ENCODE data around the gene LTBP2.
A peak's percentile ranks its signal among the peaks of the same experiment; 100 is the strongest.

Gene LTBP2

GRCh38 chr14:74616507-74616906, 4.5 kb upstream of the LTBP2 start:
- no peak for TF ChIP-seq CTCF (conservative IDR thresholded peaks at IDR 0.05; ENCODE audit: low read depth)
- ChIA-PET CTCF (interaction anchor here (0.5 to 1.1 kb wide), 4 partner anchors 12 to 206 kb away, joined by 3 to 5 read pairs (median 3); no protein-coding TSS in a partner anchor), POLR2A (ENCODE audit: low non-redundant PET) (no interaction called here)
- peak; percentile 85 for DNase-seq (ENCODE audit: low spot score)
- peak overlapping the region; percentile 86 for H3K27ac ChIP-seq

GRCh38 chr14:74615735-74616134, 3.7 kb upstream of the LTBP2 start:
- no peak for DNase-seq (ENCODE audit: low spot score)
- ChIA-PET CTCF (interaction anchor here (0.9 to 1.1 kb wide), 3 partner anchors 46 to 188 kb away, joined by 3 to 4 read pairs (median 3); no protein-coding TSS in a partner anchor), POLR2A (ENCODE audit: low non-redundant PET) (no interaction called here)
- no peak for TF ChIP-seq CTCF (conservative IDR thresholded peaks at IDR 0.05; ENCODE audit: low read depth)
- H3K27ac ChIP-seq, result peak overlapping the region; percentile 86

- no peak for TF ChIP-seq CTCF (conservative IDR thresholded peaks at IDR 0.05; ENCODE audit: low read depth)
- peak overlapping the region; percentile 86; the same call in 1 of the 2 replicates for H3K27ac ChIP-seq
- ChIA-PET POLR2A (ENCODE audit: low non-redundant PET) (interaction anchor here (1.0 kb wide), 1 partner anchor 39 kb away, joined by 3 read pairs; no protein-coding TSS in a partner anchor), CTCF (interaction anchor here (0.6 to 1.1 kb wide), 3 partner anchors 27 to 124 kb away, joined by 3 read pairs; no protein-coding TSS in a partner anchor)
- no peak for DNase-seq (ENCODE audit: low spot score)
Measured at GRCh38 chr14:74614508-74615495, 2.8 kb upstream of the LTBP2 start.

GRCh38 chr14:74613211-74613914, 1.3 kb upstream of the LTBP2 start:
- ChIA-PET POLR2A (ENCODE audit: low non-redundant PET) (interaction anchor here (0.6 kb wide), 1 partner anchor 68 kb away, joined by 3 read pairs; no protein-coding TSS in a partner anchor), CTCF (interaction anchor here (0.5 to 2.7 kb wide), 19 partner anchors 8 to 476 kb away, joined by 3 to 15 read pairs (median 4); partner anchors contain the start of genes AREL1 and YLPM1)

GRCh38 chr14:74612350-74613021, 449 bp upstream of the LTBP2 start:
- POLR2A ChIA-PET (ENCODE audit: low non-redundant PET), result interaction anchor here (0.6 kb wide), 1 partner anchor 69 kb away, joined by 3 read pairs; no protein-coding TSS in a partner anchor
- peak; percentile 68 for DNase-seq (ENCODE audit: low spot score)

More at GRCh38 chr14:74613211-74613914, 1.3 kb upstream of the LTBP2 start:
- no peak for DNase-seq (ENCODE audit: low spot score)
- H3K27ac ChIP-seq, result peak overlapping the region; percentile 84
- TF ChIP-seq CTCF (conservative IDR thresholded peaks at IDR 0.05; ENCODE audit: low read depth), result no peak

More at GRCh38 chr14:74612350-74613021, 449 bp upstream of the LTBP2 start:
- H3K27ac ChIP-seq, result peak overlapping the region; percentile 84
- peak; percentile 100 for TF ChIP-seq CTCF (conservative IDR thresholded peaks at IDR 0.05; ENCODE audit: low read depth)
- CTCF ChIA-PET, result interaction anchor here (0.5 to 2.7 kb wide), 28 partner anchors 9 to 475 kb away, joined by 3 to 15 read pairs (median 3); partner anchors contain the start of genes AREL1, PROX2 and YLPM1

Data from RWPE1 (cell line).